OCI-LY7 (cell line): Measurements from ENCODE around the gene ADO. TPM values are rescaled to one million over a fixed set of nuclear protein-coding genes. Genes with fewer than 3 reads are reported as not detected.

ENCODE experiments used
- BruUV-seq: library from RNA; stranded (reverse); fragments of 400-500 nt; replicated peaks from 2 replicates; lab custom pipeline; 2021; lab: Mats Ljungman, UMichigan
- CTCF ChIA-PET: fragments of 300-600 bp; sonication (Branson Sonifier 250); formaldehyde crosslinking; loops from one replicate; lab custom pipeline; 2022; ENCODE audit warnings: antibody characterized with exemption; ENCODE audit not compliant: unreplicated experiment; lab: Charles Lee
- POLR2A ChIA-PET: fragments of 300-600 bp; sonication (Branson Sonifier 250); formaldehyde crosslinking; loops from one replicate; lab custom pipeline; 2022; ENCODE audit warnings: antibody characterized with exemption; lab: Charles Lee
- DNase-seq: peaks from one replicate; pipeline ENCODE4 v3.0.0-alpha.2; 2015; ENCODE audit warnings: low spot score
- H2AFZ ChIP-seq: fragments of 200-600 bp; sonication (generic), shearing (Covaris generic); 2 replicates; pipeline ENCODE4 v1.6.1; 2014; ENCODE audit warnings: mild to moderate bottlenecking, antibody characterized with exemption, low read length, moderate library complexity
- H3K27ac ChIP-seq: fragments of 200-600 bp; sonication (generic); 2 replicates; pipeline ENCODE4 v1.5.1; 2014; ENCODE audit warnings: mixed run types, low read depth, mild to moderate bottlenecking, moderate library complexity, low read length, inconsistent platforms; ENCODE audit not compliant: poor library complexity, severe bottlenecking
- H3K36me3 ChIP-seq: fragments of 200-600 bp; sonication (generic); 2 replicates; pipeline ENCODE4 v1.6.1; 2014; ENCODE audit warnings: mild to moderate bottlenecking, antibody characterized with exemption, low read length, moderate library complexity, mixed read lengths; ENCODE audit not compliant: insufficient read depth
- H3K4me1 ChIP-seq: fragments of 200-600 bp; sonication (generic); 2 replicates; pipeline ENCODE4 v1.5.1; 2014; ENCODE audit warnings: mild to moderate bottlenecking, low read length; ENCODE audit not compliant: insufficient read depth, poor library complexity, severe bottlenecking
- H3K4me2 ChIP-seq: fragments of 200-600 bp; sonication (generic); 2 replicates; pipeline ENCODE4 v1.6.1; 2014; ENCODE audit warnings: mild to moderate bottlenecking, low read length
- H3K4me3 ChIP-seq: fragments of 200-600 bp; sonication (generic); 2 replicates; pipeline ENCODE4 v1.5.1; 2014; ENCODE audit warnings: mild to moderate bottlenecking, low read depth, low read length; ENCODE audit not compliant: poor library complexity, severe bottlenecking
- H3K79me2 ChIP-seq: fragments of 200-600 bp; sonication (generic); 2 replicates; pipeline ENCODE4 v1.6.1; 2016; ENCODE audit warnings: low read depth, mild to moderate bottlenecking, low read length, moderate library complexity, mixed read lengths; ENCODE audit not compliant: insufficient read depth
- H3K9me2 ChIP-seq: fragments of 200-600 bp; sonication (generic); 2 replicates; pipeline ENCODE4 v1.6.1; 2016; ENCODE audit warnings: mild to moderate bottlenecking, low read length, mixed read lengths; ENCODE audit not compliant: insufficient read depth
- H3K9me3 ChIP-seq: fragments of 200-600 bp; sonication (generic); 2 replicates; pipeline ENCODE4 v1.6.1; 2014; ENCODE audit warnings: mild to moderate bottlenecking, mixed run types, low read length, mixed read lengths
- H4K20me1 ChIP-seq: fragments of 200-600 bp; sonication (generic); 2 replicates; pipeline ENCODE4 v1.6.1; 2014; ENCODE audit warnings: mild to moderate bottlenecking, antibody characterized with exemption, low read length, moderate library complexity, mixed read lengths; ENCODE audit not compliant: insufficient read depth
- CTCF ChIP-seq: fragments of 200-600 bp; sonication (generic); conservative IDR thresholded peaks from 2 replicates; pipeline ENCODE4 v1.5.1; 2014; ENCODE audit warnings: mild to moderate bottlenecking, antibody characterized with exemption, low read length, moderate library complexity, mixed read lengths
- EZH2phosphoT487 ChIP-seq: fragments of 200-600 bp; sonication (generic); IDR thresholded peaks from 2 replicates; pipeline ENCODE4 v1.6.1; 2018; ENCODE audit warnings: low read depth, borderline replicate concordance, mild to moderate bottlenecking, mixed run types, antibody characterized with exemption, low read length, moderate library complexity, mixed read lengths
- intact Hi-C: fragments of 100-400 bp; cut with micrococcal nuclease; formaldehyde crosslinking; loops from one replicate; pipeline ENCODE4 v1.10.0; 2022; ENCODE audit not compliant: unreplicated experiment
- total RNA-seq, 2 experiments: library from RNA; depleted of rRNA in 1 of 2; stranded (reverse); fragments of >200 nt in 1 of 2; shearing (Covaris generic) in 1 of 2; gene quantifications; 2 replicates each; pipeline ENCODE4 v1.2.3, GENCODE V29; 2014 to 2022

The ADO gene
- total RNA-seq, 2 experiments from 2014 or later: 30.3 to 43.1 TPM

GRCh38 chr10:62817766-62818425 lies 13.4 kb downstream of the ADO start:
- Histone ChIP-seq H4K20me1 (no peaks in the 10 kb centered on the region), H3K4me1 (peaks cover 16% of the 10 kb centered on the region), H2AFZ (peak overlapping the region; percentile 63), H3K4me2 (peak overlapping the region; percentile 72), H3K4me3 (peak overlapping the region; percentile 74), H3K27ac (no peak overlapping the region), H3K36me3 (no peaks in the 10 kb centered on the region), H3K9me2 (no peaks in the 10 kb centered on the region), H3K79me2 (no peaks in the 10 kb centered on the region), H3K9me3 (no peaks in the 10 kb centered on the region)
- ChIA-PET POLR2A (interaction anchor here (0.5 to 4.9 kb wide), 13 partner anchors 13 to 487 kb away, joined by 3 to 54 read pairs (median 3); partner anchors contain the start of gene ADO), CTCF (interaction anchor here (0.6 to 1.7 kb wide), 19 partner anchors 10 to 392 kb away, joined by 3 to 15 read pairs (median 6); partner anchors contain the start of gene ADO)
- TF ChIP-seq CTCF (peak; percentile 88), EZH2phosphoT487 (no peak)
- no TSS peak for BruUV-seq
- peak; percentile 87 for DNase-seq
- intact Hi-C loops: loop anchor here (1.0 to 10.0 kb wide), 8 partner anchors 165 to 707 kb away; partner anchors contain the start of gene REEP3

- no peak for DNase-seq
- Histone ChIP-seq H3K4me2 (peak overlapping the region; percentile 72), H3K36me3 (no peaks in the 10 kb centered on the region), H4K20me1 (no peaks in the 10 kb centered on the region), H3K27ac (no peak overlapping the region), H3K9me2 (no peaks in the 10 kb centered on the region), H3K4me1 (peaks cover 18% of the 10 kb centered on the region), H3K79me2 (no peaks in the 10 kb centered on the region), H2AFZ (no peak overlapping the region), H3K9me3 (no peaks in the 10 kb centered on the region), H3K4me3 (peak overlapping the region; percentile 74)
- ChIA-PET CTCF (interaction anchor here (0.6 to 1.7 kb wide), 7 partner anchors 36 to 325 kb away, joined by 3 to 15 read pairs (median 7); no protein-coding TSS in a partner anchor), POLR2A (interaction anchor here (0.6 to 4.9 kb wide), 6 partner anchors 14 to 374 kb away, joined by 3 to 54 read pairs (median 4); partner anchors contain the start of gene ADO)
- no TSS peak for BruUV-seq
- intact Hi-C loops: loop anchor here (1.0 to 10.0 kb wide), 7 partner anchors 165 to 706 kb away; partner anchors contain the start of gene REEP3
- TF ChIP-seq CTCF (no peak), EZH2phosphoT487 (no peak)
Measured at GRCh38 chr10:62818426-62819011, 14.0 kb downstream of the ADO start.
